Measurements from ENCODE around the gene FAM83F. TPM values are rescaled to one million over a fixed set of nuclear protein-coding genes. Genes with fewer than 3 reads are reported as not detected.

Gene FAM83F
- polyA plus RNA-seq, 3 donors, result 2.2 to 2.9 (median 2.7) TPM

GRCh38 chr22:39960791-39961746 is 33.7 kb upstream of the FAM83F start:
- no peak for DNase-seq

GRCh38 chr22:39962071-39962470 is 32.7 kb upstream of the FAM83F start:
- no peak for DNase-seq

- DNase-seq, result no peak
Observed at GRCh38 chr22:39965748-39966147, 29.0 kb upstream of the FAM83F start.

- no peak for DNase-seq
Observed at GRCh38 chr22:39966470-39966869, 28.3 kb upstream of the FAM83F start.

- DNase-seq, result no peak
Observed at GRCh38 chr22:39967103-39967829, 27.5 kb upstream of the FAM83F start.

- no peak for DNase-seq
Observed at GRCh38 chr22:39967996-39968972, 26.5 kb upstream of the FAM83F start.

- DNase-seq, result no peak
Observed at GRCh38 chr22:39970742-39971141, 24.0 kb upstream of the FAM83F start.

GRCh38 chr22:39972641-39973040 is 22.1 kb upstream of the FAM83F start:
- DNase-seq, result no peak

- DNase-seq, result no peak
Observed at GRCh38 chr22:39973656-39974055, 21.1 kb upstream of the FAM83F start.

- DNase-seq, result no peak
Observed at GRCh38 chr22:39974065-39974464, 20.7 kb upstream of the FAM83F start.

GRCh38 chr22:39979048-39979447 is 15.7 kb upstream of the FAM83F start:
- DNase-seq, result no peak

- no peak for DNase-seq
Observed at GRCh38 chr22:39979458-39979857, 15.3 kb upstream of the FAM83F start.

- DNase-seq, result no peak
Observed at GRCh38 chr22:39980596-39980995, 14.2 kb upstream of the FAM83F start.

GRCh38 chr22:39983346-39983745 is 11.4 kb upstream of the FAM83F start:
- DNase-seq, result no peak

- no peak for DNase-seq
Observed at GRCh38 chr22:39984006-39984405, 10.7 kb upstream of the FAM83F start.

GRCh38 chr22:39984746-39985145 is 10.0 kb upstream of the FAM83F start:
- no peak for DNase-seq

GRCh38 chr22:39985383-39986035 is 9.2 kb upstream of the FAM83F start:
- no peak for DNase-seq

- no peak for DNase-seq
Observed at GRCh38 chr22:39988386-39989114, 6.2 kb upstream of the FAM83F start.

- no peak for DNase-seq
Observed at GRCh38 chr22:39989633-39990032, 5.1 kb upstream of the FAM83F start.

- no peak for DNase-seq
Observed at GRCh38 chr22:39990686-39991085, 4.1 kb upstream of the FAM83F start.
